Subcutaneous abdominal adipose tissue (tissue), 5 donors: Measurements from ENCODE around the gene GAS6.
"Not testable (repeated sequence)": the region's sequence is repeated elsewhere in the genome, so short reads cannot be mapped to it uniquely, and the experiment has no call there.

Experiments used
- H3K27ac ChIP-seq: one replicate; pipeline ENCODE4 v1.7.0; 2013; ENCODE audit warnings: low read depth, mild to moderate bottlenecking, inconsistent platforms, low read length, moderate library complexity
- H3K27me3 ChIP-seq, 5 donors: one replicate each; pipeline ENCODE4 v1.7.0; 2013; ENCODE audit warnings: low read length in 5 of 5, inconsistent platforms in 1 of 5; ENCODE audit not compliant: control insufficient read depth in 5 of 5, insufficient read depth in 4 of 5
- H3K36me3 ChIP-seq, 5 donors: one replicate each; pipeline ENCODE4 v1.7.0; 2013; ENCODE audit warnings: low read length in 5 of 5; ENCODE audit not compliant: control insufficient read depth in 5 of 5, insufficient read depth in 5 of 5
- H3K4me1 ChIP-seq, 5 donors: one replicate each; pipeline ENCODE4 v1.7.0; 2013; ENCODE audit warnings: low read length in 5 of 5, mild to moderate bottlenecking in 3 of 5, moderate library complexity in 1 of 5; ENCODE audit not compliant: control insufficient read depth in 5 of 5, insufficient read depth in 5 of 5
- H3K4me3 ChIP-seq, 5 donors: one replicate each; pipeline ENCODE4 v1.7.0; 2013; ENCODE audit warnings: low read length in 5 of 5, low read depth in 1 of 5
- H3K9ac ChIP-seq, 5 donors: one replicate each; pipeline ENCODE4 v1.7.0; 2013; ENCODE audit warnings: low read length in 5 of 5, mild to moderate bottlenecking in 4 of 5, moderate library complexity in 3 of 5
- H3K9me3 ChIP-seq, 5 donors: one replicate each; pipeline ENCODE4 v1.7.0; 2013; ENCODE audit warnings: low read length in 5 of 5; ENCODE audit not compliant: control insufficient read depth in 5 of 5
- donor health status: healthy.
- donor health status: healthy.
- donor health status: healthy.
- donor health status: healthy.
- donor health status: healthy.

GAS6 gene

GRCh38 chr13:113789931-113790330 lies 73.9 kb downstream of the GAS6 start:
- H3K4me3 ChIP-seq, H3K4me1 ChIP-seq, H3K9ac ChIP-seq, H3K27ac ChIP-seq, H3K9me3 ChIP-seq: not testable (repeated sequence)
- Histone ChIP-seq H3K27me3 (peaks cover 0 to 18% (median 2%) of the 10 kb centered on the region in 5 donors), H3K36me3 (peaks cover 0 to 35% (median 0%) of the 10 kb centered on the region in 5 donors)

- no peak overlapping the region for H3K9ac ChIP-seq
- no peak overlapping the region for H3K4me3 ChIP-seq
- peaks cover 0 to 31% (median 0%) of the 10 kb centered on the region in 5 donors for H3K36me3 ChIP-seq
- H3K9me3 ChIP-seq, result no peaks in the 10 kb centered on the region
- H3K4me1 ChIP-seq, result no peaks in the 10 kb centered on the region
- H3K27me3 ChIP-seq, result peaks cover 0 to 18% (median 2%) of the 10 kb centered on the region in 5 donors
- H3K27ac ChIP-seq, result no peak overlapping the region
Observed at GRCh38 chr13:113789167-113789566, 74.7 kb downstream of the GAS6 start.

GRCh38 chr13:113788413-113789135 lies 75.3 kb downstream of the GAS6 start:
- H3K9me3 ChIP-seq, result no peaks in the 10 kb centered on the region

GRCh38 chr13:113787694-113788093 lies 76.2 kb downstream of the GAS6 start:
- no peaks in the 10 kb centered on the region for H3K4me1 ChIP-seq
- no peak overlapping the region for H3K4me3 ChIP-seq
- H3K36me3 ChIP-seq, result peaks cover 0 to 20% (median 0%) of the 10 kb centered on the region in 5 donors
- no peak overlapping the region for H3K9ac ChIP-seq
- no peak overlapping the region for H3K27ac ChIP-seq
- no peaks in the 10 kb centered on the region for H3K9me3 ChIP-seq
- H3K27me3 ChIP-seq, result peaks cover 0 to 9% (median 2%) of the 10 kb centered on the region in 5 donors

More at GRCh38 chr13:113788413-113789135, 75.3 kb downstream of the GAS6 start:
- Histone ChIP-seq H3K9ac (no peak overlapping the region), H3K27me3 (peaks cover 0 to 16% (median 2%) of the 10 kb centered on the region in 5 donors), H3K4me3 (no peak overlapping the region), H3K27ac (no peak overlapping the region), H3K4me1 (no peaks in the 10 kb centered on the region), H3K36me3 (peaks cover 0 to 28% (median 0%) of the 10 kb centered on the region in 5 donors)

- Histone ChIP-seq H3K9ac (no peak overlapping the region), H3K36me3 (peaks cover 0 to 15% (median 0%) of the 10 kb centered on the region in 5 donors), H3K27ac (no peak overlapping the region), H3K4me1 (no peaks in the 10 kb centered on the region), H3K9me3 (no peaks in the 10 kb centered on the region), H3K4me3 (no peak overlapping the region), H3K27me3 (peaks cover 0 to 7% (median 2%) of the 10 kb centered on the region in 5 donors)
Observed at GRCh38 chr13:113786262-113786841, 77.5 kb downstream of the GAS6 start.

- no peak overlapping the region for H3K4me3 ChIP-seq
- no peaks in the 10 kb centered on the region for H3K4me1 ChIP-seq
- H3K27me3 ChIP-seq, result peaks cover 0 to 7% (median 2%) of the 10 kb centered on the region in 5 donors
- no peak overlapping the region for H3K27ac ChIP-seq
- no peak overlapping the region for H3K9ac ChIP-seq
- H3K9me3 ChIP-seq, result no peaks in the 10 kb centered on the region
- peaks cover 0 to 11% (median 0%) of the 10 kb centered on the region in 5 donors for H3K36me3 ChIP-seq
Observed at GRCh38 chr13:113785051-113786010, 78.5 kb downstream of the GAS6 start.

GRCh38 chr13:113784645-113785024 lies 79.2 kb downstream of the GAS6 start:
- Histone ChIP-seq H3K36me3 (peaks cover 0 to 8% (median 0%) of the 10 kb centered on the region in 5 donors), H3K4me3 (no peak overlapping the region), H3K9ac (no peak overlapping the region), H3K4me1 (no peaks in the 10 kb centered on the region), H3K27ac (no peak overlapping the region), H3K9me3 (no peaks in the 10 kb centered on the region), H3K27me3 (peaks cover 0 to 7% (median 2%) of the 10 kb centered on the region in 5 donors)

GRCh38 chr13:113783966-113784644 lies 79.8 kb downstream of the GAS6 start:
- Histone ChIP-seq H3K27me3 (peaks cover 0 to 7% (median 2%) of the 10 kb centered on the region in 5 donors), H3K4me1 (no peaks in the 10 kb centered on the region), H3K9ac (no peak overlapping the region), H3K36me3 (peaks cover 0 to 6% (median 0%) of the 10 kb centered on the region in 5 donors), H3K4me3 (no peak overlapping the region), H3K9me3 (no peaks in the 10 kb centered on the region), H3K27ac (no peak overlapping the region)

GRCh38 chr13:113783200-113783881 lies 80.5 kb downstream of the GAS6 start:
- no peaks in the 10 kb centered on the region for H3K4me1 ChIP-seq
- H3K36me3 ChIP-seq, result peaks cover 0 to 6% (median 0%) of the 10 kb centered on the region in 5 donors
- no peak overlapping the region for H3K27ac ChIP-seq
- no peaks in the 10 kb centered on the region for H3K9me3 ChIP-seq
- H3K9ac ChIP-seq, result no peak overlapping the region
- H3K27me3 ChIP-seq, result peaks cover 0 to 4% (median 0%) of the 10 kb centered on the region in 5 donors
- H3K4me3 ChIP-seq, result no peak overlapping the region
